Colonic mucosa (tissue), 4 donors: ENCODE data around the gene C1orf174. TPM values are rescaled to one million over a fixed set of nuclear protein-coding genes. Genes with fewer than 3 reads are reported as not detected.

Experiments
- DNase-seq: peaks from one replicate; pipeline ENCODE4 v3.0.0-alpha.2; 2020
- H3K27ac ChIP-seq: fragments of 200-600 bp; one replicate; pipeline ENCODE4 v1.8.0; 2021
- H3K27me3 ChIP-seq: fragments of 200-600 bp; one replicate; pipeline ENCODE4 v1.8.0; 2021
- H3K36me3 ChIP-seq: fragments of 200-600 bp; one replicate; pipeline ENCODE4 v1.8.0; 2021
- H3K4me1 ChIP-seq: fragments of 200-600 bp; one replicate; pipeline ENCODE4 v1.8.0; 2021; ENCODE audit warnings: mild to moderate bottlenecking
- H3K4me3 ChIP-seq: fragments of 200-600 bp; one replicate; pipeline ENCODE4 v1.8.0; 2021
- H3K9ac ChIP-seq, 2 donors: one replicate each; pipeline ENCODE4 v1.7.0; 2013; ENCODE audit warnings: control low read depth in 2 of 2, low read depth in 2 of 2, low read length in 2 of 2
- H3K9me3 ChIP-seq: fragments of 200-600 bp; one replicate; pipeline ENCODE4 v1.8.0; 2021
- intact Hi-C: fragments of 100-400 bp; cut with DNase I; formaldehyde crosslinking; loops from one replicate; pipeline ENCODE4 v1.14.1; 2022
- total RNA-seq, 2 donors: library from RNA; stranded (reverse); fragmentation: NEBNext Ultra II Directional in 1 of 2; extraction: Animal tissue kit (Norgen Biotek cat#: 25700) in 1 of 2; gene quantifications; one replicate each; pipeline ENCODE4 v1.2.1, GENCODE V29; 2021
- TF ChIP-seq, protein P1 (sequence below): fragments of 200-600 bp; IDR thresholded peaks from one replicate; pipeline ENCODE4 v1.8.0; 2022; ENCODE audit warnings: antibody characterized with exemption, mild to moderate bottlenecking
- donor health status: healthy.
- donor health status: DM: no; HTN: no; CAD: no.
- donor health status: DM: no; HTN: no; CAD: no.

The C1orf174 gene
- total RNA-seq, 2 donors from 2014 or later, result 19.4 to 32.8 TPM

DNA sequence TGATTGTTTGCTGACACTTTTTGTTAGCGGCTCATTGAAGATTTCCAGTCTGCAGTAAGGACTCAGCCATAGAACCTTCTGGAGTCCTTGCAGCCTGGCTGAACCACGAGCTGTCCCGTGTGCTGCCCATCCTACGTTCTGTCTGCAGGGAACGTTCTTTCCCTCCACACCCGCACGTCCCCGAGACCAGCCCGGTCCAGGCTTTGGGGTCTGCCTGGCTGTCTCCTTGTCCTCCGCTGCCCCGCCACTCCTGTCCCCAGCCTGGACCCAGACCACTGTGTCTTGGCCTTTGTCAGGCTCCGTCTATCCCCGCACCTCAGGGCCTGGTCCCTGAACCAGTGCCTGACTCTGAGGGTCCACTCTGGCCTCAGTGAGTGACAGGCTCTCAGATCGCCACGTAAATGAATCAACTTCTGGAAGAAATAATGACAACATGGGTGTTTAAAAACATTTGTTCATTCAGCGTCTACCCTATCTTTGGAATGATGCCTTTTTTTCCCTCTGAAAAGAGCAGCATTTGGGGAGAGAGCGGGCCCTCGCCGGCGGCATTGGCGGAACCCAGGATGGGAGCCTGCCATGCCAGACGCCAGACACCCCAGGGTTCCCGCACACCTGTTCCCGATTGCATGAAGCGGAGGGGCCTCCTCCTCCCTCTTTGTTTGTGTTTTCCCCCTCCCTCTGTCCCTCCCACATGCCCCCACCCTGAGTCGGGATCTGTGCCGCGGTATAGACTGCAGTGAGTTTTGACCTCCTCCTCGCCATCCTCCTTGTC lies 43.9 kb upstream of the C1orf174 start:
- intact Hi-C loops, result no loop called here
- no peak overlapping the region for H3K9ac ChIP-seq
- TF ChIP-seq, protein P1, sequence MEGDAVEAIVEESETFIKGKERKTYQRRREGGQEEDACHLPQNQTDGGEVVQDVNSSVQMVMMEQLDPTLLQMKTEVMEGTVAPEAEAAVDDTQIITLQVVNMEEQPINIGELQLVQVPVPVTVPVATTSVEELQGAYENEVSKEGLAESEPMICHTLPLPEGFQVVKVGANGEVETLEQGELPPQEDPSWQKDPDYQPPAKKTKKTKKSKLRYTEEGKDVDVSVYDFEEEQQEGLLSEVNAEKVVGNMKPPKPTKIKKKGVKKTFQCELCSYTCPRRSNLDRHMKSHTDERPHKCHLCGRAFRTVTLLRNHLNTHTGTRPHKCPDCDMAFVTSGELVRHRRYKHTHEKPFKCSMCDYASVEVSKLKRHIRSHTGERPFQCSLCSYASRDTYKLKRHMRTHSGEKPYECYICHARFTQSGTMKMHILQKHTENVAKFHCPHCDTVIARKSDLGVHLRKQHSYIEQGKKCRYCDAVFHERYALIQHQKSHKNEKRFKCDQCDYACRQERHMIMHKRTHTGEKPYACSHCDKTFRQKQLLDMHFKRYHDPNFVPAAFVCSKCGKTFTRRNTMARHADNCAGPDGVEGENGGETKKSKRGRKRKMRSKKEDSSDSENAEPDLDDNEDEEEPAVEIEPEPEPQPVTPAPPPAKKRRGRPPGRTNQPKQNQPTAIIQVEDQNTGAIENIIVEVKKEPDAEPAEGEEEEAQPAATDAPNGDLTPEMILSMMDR, result no peak
- no peak for DNase-seq
- H3K4me1 ChIP-seq, result no peaks in the 10 kb centered on the region
- H3K36me3 ChIP-seq, result no peaks in the 10 kb centered on the region
- no peaks in the 10 kb centered on the region for H3K27me3 ChIP-seq
- no peak overlapping the region for H3K27ac ChIP-seq
- no peak overlapping the region for H3K4me3 ChIP-seq
- H3K9me3 ChIP-seq, result no peaks in the 10 kb centered on the region

DNA sequence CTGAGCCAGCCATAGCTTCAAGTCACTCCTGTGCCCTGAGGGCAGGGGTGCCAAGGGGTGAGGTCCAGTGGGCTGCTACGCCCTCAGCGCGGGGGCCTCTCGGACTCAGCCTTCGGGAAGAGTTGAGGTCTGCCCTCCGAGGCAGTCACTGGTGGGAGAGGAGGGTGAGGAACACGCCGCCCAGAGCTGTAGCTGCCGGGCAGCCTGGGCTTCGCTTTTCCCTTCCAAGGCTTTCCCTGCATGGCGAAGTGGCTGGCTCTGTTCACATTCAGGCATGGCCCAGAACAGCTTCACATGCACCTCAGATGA lies 43.0 kb upstream of the C1orf174 start:
- no peak overlapping the region for H3K27ac ChIP-seq
- no peaks in the 10 kb centered on the region for H3K27me3 ChIP-seq
- H3K36me3 ChIP-seq, result no peaks in the 10 kb centered on the region
- H3K4me3 ChIP-seq, result no peak overlapping the region
- H3K9ac ChIP-seq, result no peak overlapping the region
- DNase-seq, result no peak
- H3K9me3 ChIP-seq, result no peaks in the 10 kb centered on the region
- TF ChIP-seq, protein P1, result no peak
- intact Hi-C loops, result no loop called here
- no peaks in the 10 kb centered on the region for H3K4me1 ChIP-seq

DNA sequence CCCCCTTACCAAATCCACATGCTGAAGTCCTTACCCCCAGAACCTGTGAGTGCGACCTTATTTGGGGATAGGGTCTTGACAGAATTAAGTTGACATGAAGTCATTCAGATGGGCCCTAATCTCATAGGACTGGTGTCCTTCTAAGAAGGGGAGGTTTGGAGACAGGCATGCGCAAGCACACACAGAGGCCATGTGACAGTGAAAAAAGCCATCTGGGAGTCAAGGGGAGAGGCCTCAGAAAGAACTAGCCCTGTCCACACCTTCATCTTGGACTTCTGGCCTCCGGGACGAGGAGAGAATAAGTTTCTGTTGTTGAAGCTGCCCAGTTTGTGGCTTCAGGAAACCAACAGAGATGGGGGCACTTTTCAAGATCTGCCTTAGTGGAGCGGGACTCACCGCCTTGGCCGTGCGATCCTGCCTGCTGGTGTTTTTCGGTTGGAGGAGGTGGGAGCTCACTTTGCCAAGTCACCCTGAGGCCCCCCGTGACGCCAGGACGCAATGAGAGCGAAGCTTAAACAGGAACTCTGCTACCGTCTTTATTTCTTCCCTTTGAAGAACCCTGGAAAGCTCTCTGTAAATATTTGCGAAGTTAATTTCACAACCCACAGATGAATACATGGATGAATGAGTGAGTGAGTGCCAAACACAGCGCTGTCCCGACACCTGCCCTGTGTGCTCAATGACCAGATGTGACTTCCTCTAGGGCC lies 42.5 kb upstream of the C1orf174 start:
- TF ChIP-seq, protein P1, result no peak
- H3K4me1 ChIP-seq, result no peaks in the 10 kb centered on the region
- no peak overlapping the region for H3K27ac ChIP-seq
- no peaks in the 10 kb centered on the region for H3K9me3 ChIP-seq
- intact Hi-C loops, result no loop called here
- no peak overlapping the region for H3K9ac ChIP-seq
- peak; percentile 40 for DNase-seq
- no peaks in the 10 kb centered on the region for H3K36me3 ChIP-seq
- H3K4me3 ChIP-seq, result no peak overlapping the region
- H3K27me3 ChIP-seq, result no peaks in the 10 kb centered on the region

DNA sequence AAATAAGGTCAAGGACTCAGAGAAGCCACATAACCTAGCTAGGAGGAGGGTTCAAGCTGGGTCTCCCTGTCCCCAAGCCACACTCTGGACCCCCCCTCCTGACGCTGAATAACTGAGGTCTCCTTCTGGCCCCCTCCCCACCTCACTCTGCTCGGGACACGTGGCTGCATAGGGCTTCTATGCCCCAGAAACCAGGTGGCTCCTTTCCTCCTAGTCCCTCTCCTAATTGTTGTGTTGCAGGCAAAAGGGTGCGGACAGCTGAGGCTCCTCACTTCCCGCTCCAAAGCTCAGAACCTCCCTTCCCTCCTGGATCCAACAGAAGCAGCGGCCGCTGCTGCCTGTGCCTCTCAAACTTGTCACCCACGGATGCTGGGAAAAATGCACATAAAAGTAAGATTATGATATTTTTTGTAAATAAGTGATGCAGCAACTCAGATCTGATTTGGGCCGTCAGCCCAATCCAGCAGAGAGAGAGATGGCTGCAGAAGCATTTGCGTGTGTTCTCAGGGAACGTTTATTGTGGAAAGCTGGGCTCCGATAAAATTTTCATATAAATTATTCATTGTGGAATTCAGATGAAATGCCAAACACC lies 40.8 kb upstream of the C1orf174 start:
- no peak overlapping the region for H3K4me3 ChIP-seq
- H3K4me1 ChIP-seq, result no peaks in the 10 kb centered on the region
- H3K9ac ChIP-seq, result no peak overlapping the region
- no peaks in the 10 kb centered on the region for H3K9me3 ChIP-seq
- no peak overlapping the region for H3K27ac ChIP-seq
- intact Hi-C loops, result no loop called here
- TF ChIP-seq, protein P1, result no peak
- no peak for DNase-seq
- no peaks in the 10 kb centered on the region for H3K27me3 ChIP-seq
- no peaks in the 10 kb centered on the region for H3K36me3 ChIP-seq

DNA sequence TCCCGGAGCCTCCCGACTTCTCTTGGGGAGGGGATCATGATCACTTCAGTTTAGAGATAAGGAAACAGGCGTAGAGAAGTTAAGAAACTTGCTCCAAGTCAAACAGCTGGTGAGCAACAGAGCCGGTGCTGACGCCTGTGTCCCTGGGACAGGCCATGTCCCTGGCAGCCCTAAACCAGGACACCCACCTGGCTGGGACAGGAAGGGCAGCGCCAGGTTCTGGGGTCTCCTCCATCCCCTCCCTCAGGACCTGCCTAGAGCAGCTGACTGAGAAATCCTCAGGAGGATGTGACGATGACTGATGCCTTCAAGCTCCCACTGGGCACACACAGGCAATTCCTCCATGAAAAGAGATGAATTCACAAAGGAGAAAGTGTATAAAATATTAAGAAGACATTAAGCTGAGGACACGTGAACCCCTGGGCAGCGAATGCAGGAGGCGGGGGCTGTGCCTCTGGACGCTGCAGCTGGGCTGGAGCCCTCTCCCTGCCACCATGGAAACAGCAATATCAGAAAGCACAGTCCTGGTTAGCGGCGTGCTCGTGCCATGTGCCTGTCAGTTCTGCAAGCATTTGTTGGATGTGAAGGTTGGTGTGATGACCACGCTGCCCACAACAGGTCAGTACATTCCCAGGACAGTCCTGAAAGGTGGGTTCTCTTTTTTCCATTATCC lies 40.1 kb upstream of the C1orf174 start:
- no peaks in the 10 kb centered on the region for H3K27me3 ChIP-seq
- TF ChIP-seq, protein P1, result no peak
- H3K9ac ChIP-seq, result no peak overlapping the region
- intact Hi-C loops, result no loop called here
- no peaks in the 10 kb centered on the region for H3K36me3 ChIP-seq
- no peaks in the 10 kb centered on the region for H3K9me3 ChIP-seq
- no peak overlapping the region for H3K4me3 ChIP-seq
- no peak for DNase-seq
- H3K4me1 ChIP-seq, result no peaks in the 10 kb centered on the region
- no peak overlapping the region for H3K27ac ChIP-seq
